Uterus (tissue), 2 donors: ENCODE data around the gene COL4A3.

Experiments used
- POLR2A ChIP-seq, 2 donors: fragments of 450-650 bp; IDR thresholded peaks; one replicate each; pipeline ENCODE4 v1.6.1; 2016; ENCODE audit warnings: antibody characterized with exemption in 2 of 2, mild to moderate bottlenecking in 1 of 2, moderate library complexity in 1 of 2
- TF ChIP-seq, protein P1 (sequence below), 4 experiments: fragments of 200-600 bp in 2 of 4; fragments of 450-650 bp in 2 of 4; sonication (generic) in 2 of 4; IDR thresholded peaks; one replicate each; pipeline ENCODE4 v1.5.1; 2016 to 2019; ENCODE audit warnings: antibody characterized with exemption in 4 of 4, mild to moderate bottlenecking in 2 of 4, moderate library complexity in 1 of 4

DNA sequence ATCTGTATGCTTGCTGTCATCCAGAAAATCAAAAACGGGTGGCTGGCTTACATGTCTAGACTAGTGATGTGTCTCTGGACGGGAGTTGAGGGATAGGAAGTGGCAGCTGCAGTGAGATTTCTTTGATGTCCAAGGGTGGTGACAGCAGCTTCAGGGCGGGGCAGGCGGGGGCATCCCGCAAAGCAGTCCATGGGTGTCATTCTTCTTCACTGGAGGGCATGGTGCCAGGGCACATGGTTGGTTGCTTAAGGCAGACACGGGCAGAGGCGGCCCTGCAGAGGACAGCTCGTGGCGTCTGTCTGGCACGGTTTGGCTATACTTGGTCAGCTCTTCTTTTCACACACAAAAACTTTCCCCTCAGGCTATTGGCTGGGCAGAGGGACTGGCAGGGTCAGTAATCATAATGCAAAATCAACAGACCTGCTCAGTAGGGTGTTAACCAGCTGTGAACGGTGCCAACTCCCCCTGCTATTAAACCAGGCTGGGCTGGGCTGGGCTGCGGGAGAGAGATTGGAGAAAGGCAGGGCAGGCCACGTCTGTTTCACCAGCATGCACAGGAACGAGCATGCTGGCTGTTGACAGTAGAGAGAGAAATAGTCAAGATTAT lies 63.7 kb downstream of the COL4A3 start:
- TF ChIP-seq POLR2A (IDR thresholded peaks at IDR 0.05), result no peak
- TF ChIP-seq, protein P1, sequence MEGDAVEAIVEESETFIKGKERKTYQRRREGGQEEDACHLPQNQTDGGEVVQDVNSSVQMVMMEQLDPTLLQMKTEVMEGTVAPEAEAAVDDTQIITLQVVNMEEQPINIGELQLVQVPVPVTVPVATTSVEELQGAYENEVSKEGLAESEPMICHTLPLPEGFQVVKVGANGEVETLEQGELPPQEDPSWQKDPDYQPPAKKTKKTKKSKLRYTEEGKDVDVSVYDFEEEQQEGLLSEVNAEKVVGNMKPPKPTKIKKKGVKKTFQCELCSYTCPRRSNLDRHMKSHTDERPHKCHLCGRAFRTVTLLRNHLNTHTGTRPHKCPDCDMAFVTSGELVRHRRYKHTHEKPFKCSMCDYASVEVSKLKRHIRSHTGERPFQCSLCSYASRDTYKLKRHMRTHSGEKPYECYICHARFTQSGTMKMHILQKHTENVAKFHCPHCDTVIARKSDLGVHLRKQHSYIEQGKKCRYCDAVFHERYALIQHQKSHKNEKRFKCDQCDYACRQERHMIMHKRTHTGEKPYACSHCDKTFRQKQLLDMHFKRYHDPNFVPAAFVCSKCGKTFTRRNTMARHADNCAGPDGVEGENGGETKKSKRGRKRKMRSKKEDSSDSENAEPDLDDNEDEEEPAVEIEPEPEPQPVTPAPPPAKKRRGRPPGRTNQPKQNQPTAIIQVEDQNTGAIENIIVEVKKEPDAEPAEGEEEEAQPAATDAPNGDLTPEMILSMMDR (IDR thresholded peaks at IDR 0.05), result no peak
